ENCODE measurements around the gene ST7L.

- TF ChIP-seq LEF1 (IDR thresholded peaks at IDR 0.05; ENCODE audit: borderline replicate concordance) = no peak
- TF ChIP-seq TARDBP (IDR thresholded peaks at IDR 0.05) = no peak
- no peak for TF ChIP-seq FOXM1 (IDR thresholded peaks at IDR 0.05; ENCODE audit: borderline replicate concordance)
- TF ChIP-seq CTBP1 (IDR thresholded peaks at IDR 0.05; ENCODE audit: borderline replicate concordance) = peak; percentile 57; the same call in 1 of the 2 replicates
- TF ChIP-seq NFRKB (IDR thresholded peaks at IDR 0.05) = no peak
- peak; percentile 74 for TF ChIP-seq PKNOX1 (IDR thresholded peaks at IDR 0.05)
- no peak for TF ChIP-seq BHLHE40 (IDR thresholded peaks at IDR 0.05; ENCODE audit: borderline replicate concordance)
Measured at GRCh38 chr1:112634367-112634766, 15.4 kb upstream of the ST7L start.

Data from HEK293T (cell line).